HL-60/S4 treated with retinoic acid at 250 ng/mL for 4 days and 3 days (cell line): ENCODE measurements around the gene VKORC1.
"Not testable (repeated sequence)": the region's sequence is repeated elsewhere in the genome, so short reads cannot be mapped to it uniquely, and the experiment has no call there.

ENCODE experiments used
- in situ Hi-C: fragments of 300-500 bp; cut with MboI; formaldehyde crosslinking; loops from 2 replicates; pipeline ENCODE4 v1.7.0; 2022; ENCODE audit warnings: low sequenced_read_pairs

VKORC1 gene

DNA sequence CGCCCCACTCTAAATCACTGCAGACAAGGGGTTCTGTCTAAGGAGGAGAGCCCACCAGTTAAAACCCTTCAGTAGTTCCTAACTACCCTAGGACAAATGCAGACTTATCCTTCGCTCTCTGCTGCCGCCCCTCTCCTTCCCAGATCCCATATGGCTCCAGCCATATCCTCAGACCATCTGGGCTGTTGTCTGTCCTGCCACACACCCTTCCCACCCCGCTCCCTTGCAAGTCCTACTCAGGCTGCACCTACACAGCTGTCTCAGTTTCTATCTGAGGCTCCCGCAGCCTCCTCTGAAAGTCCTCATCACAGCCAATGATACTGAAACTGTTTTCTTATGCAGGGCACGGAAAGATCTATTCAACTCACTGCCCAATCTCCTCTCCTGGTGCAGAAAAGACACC lies 12.9 kb upstream of the VKORC1 start:
- in situ Hi-C loops, result no loop called here

GRCh38 chr16:31106509-31107464 lies 12.2 kb upstream of the VKORC1 start:
- in situ Hi-C loops, result no loop called here

DNA sequence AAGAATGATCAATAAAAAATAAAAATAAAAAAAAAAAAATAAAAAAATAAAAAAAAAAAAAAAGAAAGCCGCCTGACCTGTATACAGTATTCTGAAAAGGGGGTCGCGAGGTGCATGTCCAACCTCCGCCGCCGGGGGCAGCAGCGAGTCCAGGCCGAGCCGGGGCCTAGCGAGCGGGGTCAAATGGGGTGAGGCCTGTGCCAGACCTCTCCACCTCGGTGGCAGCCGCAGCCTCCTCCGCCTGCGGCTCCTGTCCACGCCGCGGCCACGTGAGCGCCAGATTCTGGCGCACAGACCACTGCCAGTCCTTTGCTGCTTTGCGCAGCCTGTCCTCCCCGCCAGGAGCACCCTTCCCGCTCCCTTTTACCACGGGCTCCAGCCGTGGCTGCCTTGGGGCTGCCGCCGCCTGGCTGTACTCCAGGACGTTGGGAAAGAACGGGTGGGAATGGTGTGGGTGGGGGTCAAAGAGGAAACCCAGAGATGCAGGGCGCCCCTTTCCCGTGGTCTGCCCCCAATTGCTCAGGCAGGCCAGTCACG lies 11.1 kb upstream of the VKORC1 start:
- in situ Hi-C loops, result no loop called here

DNA sequence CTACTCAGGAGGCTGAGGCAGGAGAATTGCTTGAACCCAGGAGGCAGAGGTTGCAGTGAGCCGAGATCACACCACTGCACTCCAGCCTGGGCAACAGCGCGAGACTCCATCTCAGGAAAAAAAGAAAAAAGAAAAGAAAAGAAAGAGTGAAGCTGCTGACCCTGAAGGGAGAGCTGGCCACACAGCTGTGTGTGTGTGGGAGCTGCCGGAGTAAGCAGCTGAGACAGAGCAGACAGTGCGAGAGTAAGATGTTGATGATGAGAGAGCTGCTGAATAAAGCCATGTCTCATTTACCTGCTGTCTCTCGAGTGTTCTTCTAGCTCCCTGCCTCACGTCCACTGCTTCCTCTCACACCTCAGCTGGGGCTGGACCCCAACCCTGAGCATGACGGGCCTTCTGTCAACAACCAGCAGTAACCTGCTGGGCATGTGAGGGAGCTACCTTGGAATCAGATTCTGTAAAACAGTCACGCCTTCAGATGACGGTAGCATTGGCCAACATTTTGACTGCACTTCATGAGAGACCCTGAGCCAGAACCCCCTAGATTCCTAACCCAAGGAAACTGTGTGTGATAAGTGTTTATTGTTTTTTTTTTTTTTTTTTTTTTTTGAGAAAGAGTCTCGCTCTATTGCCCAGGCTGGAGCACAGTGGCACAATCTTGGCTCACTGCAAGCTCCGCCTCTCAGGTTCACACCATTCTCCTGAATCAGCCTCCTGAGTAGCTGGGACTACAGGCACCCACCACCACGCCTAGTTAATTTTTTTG lies 6.5 kb upstream of the VKORC1 start:
- in situ Hi-C loops, result not testable (repeated sequence)

DNA sequence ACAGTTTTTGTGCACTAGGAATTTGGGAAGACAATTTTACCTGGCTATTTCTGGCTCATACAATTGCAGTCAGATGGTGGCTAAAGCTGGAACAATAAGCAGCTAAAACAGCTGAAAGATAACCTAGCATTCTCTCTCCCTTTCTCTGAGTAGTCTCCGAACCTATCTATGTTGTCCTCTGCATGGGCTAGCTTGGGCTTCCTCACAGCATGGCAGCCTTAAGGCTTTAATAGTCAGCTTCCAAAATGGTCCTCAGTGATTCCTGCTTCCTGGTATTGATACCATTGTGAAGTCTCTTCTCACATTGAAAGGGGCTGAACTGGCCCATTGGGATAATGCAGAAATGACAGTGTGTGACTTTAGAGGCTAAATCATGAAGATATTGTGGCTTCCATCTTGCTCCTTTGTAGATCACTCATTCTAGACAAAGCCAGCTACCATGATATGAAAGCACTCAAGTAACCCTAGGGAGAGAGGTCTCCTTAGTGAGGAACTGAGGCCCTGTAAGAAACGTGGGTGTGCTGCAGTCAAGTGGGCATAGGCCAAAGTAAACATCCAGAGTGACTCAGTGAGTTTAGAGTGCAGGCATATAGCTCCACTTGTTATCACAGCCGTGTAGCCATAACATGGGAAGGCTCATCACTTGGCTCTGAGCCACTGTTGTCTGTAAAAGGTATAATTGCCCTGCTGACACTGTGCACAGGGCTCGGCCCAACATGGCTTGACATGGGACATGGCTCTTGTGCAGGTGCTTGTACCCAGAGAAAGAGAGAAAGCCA lies 5.5 kb upstream of the VKORC1 start:
- in situ Hi-C loops, result loop anchor here (25.0 kb wide), 1 partner anchor 762 kb away; the partner anchor contains the start of gene ZNF267

- in situ Hi-C loops, result loop anchor here (25.0 kb wide), 1 partner anchor 768 kb away; the partner anchor contains the start of gene ZNF267
These were observed 541 bp downstream of the VKORC1 start for GRCh38 chr16:31094088-31094423.

- in situ Hi-C loops, result loop anchor here (25.0 kb wide), 1 partner anchor 769 kb away; the partner anchor contains the start of gene ZNF267
These were observed 1.4 kb downstream of the VKORC1 start for GRCh38 chr16:31093132-31093703.

- in situ Hi-C loops, result loop anchor here (25.0 kb wide), 1 partner anchor 770 kb away; the partner anchor contains the start of gene ZNF267
These were observed 2.3 kb downstream of the VKORC1 start for GRCh38 chr16:31092330-31092729.

GRCh38 chr16:31090540-31090939 lies 4.1 kb downstream of the VKORC1 start:
- in situ Hi-C loops, result loop anchor here (25.0 kb wide), 1 partner anchor 772 kb away; the partner anchor contains the start of gene ZNF267

DNA sequence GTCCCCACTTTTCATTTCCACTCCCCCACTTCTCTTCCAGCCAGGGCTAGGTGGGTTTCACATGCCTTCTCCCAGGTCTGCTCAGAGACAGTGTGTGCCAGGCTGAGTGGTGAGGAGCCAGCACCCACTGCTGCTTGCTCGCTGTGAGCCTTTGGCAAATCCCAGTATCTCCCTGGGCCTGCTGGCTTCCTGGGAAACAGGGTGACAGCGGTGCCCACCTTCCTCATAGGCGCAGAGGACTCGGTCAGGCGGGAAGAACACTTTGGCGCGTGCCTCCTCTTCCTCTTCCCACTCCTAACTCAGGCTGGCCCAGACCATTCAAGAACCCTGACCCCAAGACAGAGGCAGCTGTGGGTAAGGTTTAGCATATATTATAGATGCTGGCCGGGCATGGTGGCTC lies 5.4 kb downstream of the VKORC1 start:
- in situ Hi-C loops, result loop anchor here (25.0 kb wide), 1 partner anchor 773 kb away; the partner anchor contains the start of gene ZNF267

- in situ Hi-C loops, result loop anchor here (25.0 kb wide), 1 partner anchor 774 kb away; the partner anchor contains the start of gene ZNF267
These were observed 6.0 kb downstream of the VKORC1 start, which contains the start of gene PRSS53 for GRCh38 chr16:31088459-31089183. TSS of gene PRSS53 (minus strand) at chr16:31088943. CDS start at chr16:31088809, 134 bp downstream.

DNA sequence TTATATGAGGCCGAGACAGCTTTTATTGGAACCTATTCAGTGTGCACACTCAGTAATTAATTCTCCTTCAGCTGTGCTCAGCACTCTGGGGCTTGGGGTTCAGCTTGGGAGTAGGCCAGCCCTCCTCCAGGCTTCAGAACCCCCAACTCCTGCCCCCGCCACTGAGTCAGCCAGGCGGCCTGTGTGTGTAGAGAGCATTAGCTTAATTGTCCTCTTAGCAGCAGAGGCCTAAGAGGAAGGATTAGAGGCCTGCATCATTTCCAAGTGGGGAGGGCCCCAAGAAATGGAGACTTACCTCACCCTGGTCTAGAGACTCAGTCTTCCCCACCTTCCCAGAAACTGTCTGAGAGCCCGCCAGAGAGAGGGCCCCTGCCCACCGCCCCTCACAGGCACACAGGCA lies 6.6 kb downstream of the VKORC1 start:
- in situ Hi-C loops, result loop anchor here (25.0 kb wide), 1 partner anchor 774 kb away; the partner anchor contains the start of gene ZNF267

GRCh38 chr16:31087481-31087880 lies 7.1 kb downstream of the VKORC1 start:
- in situ Hi-C loops, result loop anchor here (25.0 kb wide), 1 partner anchor 775 kb away; the partner anchor contains the start of gene ZNF267

DNA sequence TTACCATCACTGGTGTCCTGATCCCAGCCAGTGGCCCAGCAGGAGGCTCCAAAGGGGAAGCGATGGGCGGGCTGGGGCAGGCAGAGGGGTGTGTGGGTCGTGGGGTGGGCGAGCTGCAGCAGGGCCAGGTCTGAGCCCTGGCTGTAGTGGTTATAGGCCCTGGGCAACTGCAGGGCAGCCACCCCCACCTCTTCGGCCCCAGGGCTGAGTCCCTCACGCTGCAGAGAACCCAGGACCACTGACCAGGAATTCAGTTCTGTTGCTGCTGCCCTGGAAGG lies 8.0 kb downstream of the VKORC1 start:
- in situ Hi-C loops, result loop anchor here (25.0 kb wide), 1 partner anchor 776 kb away; the partner anchor contains the start of gene ZNF267

DNA sequence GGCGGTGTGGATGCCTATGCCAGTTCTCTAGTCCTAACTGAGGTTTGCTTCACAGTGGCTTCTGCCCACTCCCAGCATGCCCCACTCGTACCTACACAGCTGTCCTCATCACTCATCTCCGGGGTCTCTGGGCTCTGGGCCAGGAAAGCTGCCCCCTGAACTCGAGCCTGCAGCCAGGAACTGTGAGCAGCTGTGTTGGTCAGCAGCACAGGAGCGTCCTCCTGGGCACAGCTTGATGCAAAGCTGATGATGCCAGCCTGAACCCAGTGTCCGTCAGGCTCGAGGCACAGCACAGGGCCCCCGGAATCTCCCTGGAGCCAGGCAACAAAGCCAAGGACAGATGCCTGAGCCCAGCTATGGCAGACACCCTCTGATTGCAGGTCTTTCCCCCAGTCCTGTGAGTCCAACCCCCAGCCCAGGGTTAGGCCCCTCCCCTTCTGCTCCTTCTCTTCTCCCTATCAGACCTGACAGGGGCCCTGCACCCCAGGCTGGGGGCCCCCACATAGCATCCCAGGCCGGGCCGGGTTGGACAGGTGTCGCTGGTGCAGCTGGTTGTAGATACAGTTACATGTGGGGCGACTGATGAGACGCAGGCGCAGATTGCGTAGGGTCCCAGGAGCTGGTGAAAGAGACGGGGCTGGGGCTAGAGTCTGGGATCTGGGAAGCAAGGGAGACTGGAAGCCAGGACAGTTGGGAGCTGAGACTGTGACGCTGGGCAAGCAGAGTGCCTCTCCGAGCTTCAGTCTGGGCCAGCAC lies 8.5 kb downstream of the VKORC1 start:
- in situ Hi-C loops, result loop anchor here (25.0 kb wide), 1 partner anchor 776 kb away; the partner anchor contains the start of gene ZNF267

GRCh38 chr16:31085411-31085810 lies 9.2 kb downstream of the VKORC1 start:
- in situ Hi-C loops, result loop anchor here (25.0 kb wide), 1 partner anchor 777 kb away; the partner anchor contains the start of gene ZNF267

GRCh38 chr16:31084584-31085302 lies 9.9 kb downstream of the VKORC1 start:
- in situ Hi-C loops, result loop anchor here (25.0 kb wide), 1 partner anchor 778 kb away; the partner anchor contains the start of gene ZNF267
